ENCODE data around the gene SCAF1. TPM values are rescaled to one million over a fixed set of nuclear protein-coding genes. Genes with fewer than 3 reads are reported as not detected.

The SCAF1 gene
- total and polyA plus RNA-seq, 9 of the 15 experiments (the other 6 are each of a cell fraction or from before 2014, with no cell fraction given), result 0.20 to 79.0 (median 4.9) TPM

- TF ChIP-seq, protein P1, sequence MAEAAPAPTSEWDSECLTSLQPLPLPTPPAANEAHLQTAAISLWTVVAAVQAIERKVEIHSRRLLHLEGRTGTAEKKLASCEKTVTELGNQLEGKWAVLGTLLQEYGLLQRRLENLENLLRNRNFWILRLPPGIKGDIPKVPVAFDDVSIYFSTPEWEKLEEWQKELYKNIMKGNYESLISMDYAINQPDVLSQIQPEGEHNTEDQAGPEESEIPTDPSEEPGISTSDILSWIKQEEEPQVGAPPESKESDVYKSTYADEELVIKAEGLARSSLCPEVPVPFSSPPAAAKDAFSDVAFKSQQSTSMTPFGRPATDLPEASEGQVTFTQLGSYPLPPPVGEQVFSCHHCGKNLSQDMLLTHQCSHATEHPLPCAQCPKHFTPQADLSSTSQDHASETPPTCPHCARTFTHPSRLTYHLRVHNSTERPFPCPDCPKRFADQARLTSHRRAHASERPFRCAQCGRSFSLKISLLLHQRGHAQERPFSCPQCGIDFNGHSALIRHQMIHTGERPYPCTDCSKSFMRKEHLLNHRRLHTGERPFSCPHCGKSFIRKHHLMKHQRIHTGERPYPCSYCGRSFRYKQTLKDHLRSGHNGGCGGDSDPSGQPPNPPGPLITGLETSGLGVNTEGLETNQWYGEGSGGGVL (CRISPR knock-in tag; IDR thresholded peaks at IDR 0.05), result no peak
- no peak for TF ChIP-seq MTA1 (IDR thresholded peaks at IDR 0.05; ENCODE audit: borderline replicate concordance)
- no peak for TF ChIP-seq ZNF695 (CRISPR knock-in tag; IDR thresholded peaks at IDR 0.05)
- TF ChIP-seq BACH1 (tag; IDR thresholded peaks at IDR 0.05), result no peak
- TF ChIP-seq, protein P2, sequence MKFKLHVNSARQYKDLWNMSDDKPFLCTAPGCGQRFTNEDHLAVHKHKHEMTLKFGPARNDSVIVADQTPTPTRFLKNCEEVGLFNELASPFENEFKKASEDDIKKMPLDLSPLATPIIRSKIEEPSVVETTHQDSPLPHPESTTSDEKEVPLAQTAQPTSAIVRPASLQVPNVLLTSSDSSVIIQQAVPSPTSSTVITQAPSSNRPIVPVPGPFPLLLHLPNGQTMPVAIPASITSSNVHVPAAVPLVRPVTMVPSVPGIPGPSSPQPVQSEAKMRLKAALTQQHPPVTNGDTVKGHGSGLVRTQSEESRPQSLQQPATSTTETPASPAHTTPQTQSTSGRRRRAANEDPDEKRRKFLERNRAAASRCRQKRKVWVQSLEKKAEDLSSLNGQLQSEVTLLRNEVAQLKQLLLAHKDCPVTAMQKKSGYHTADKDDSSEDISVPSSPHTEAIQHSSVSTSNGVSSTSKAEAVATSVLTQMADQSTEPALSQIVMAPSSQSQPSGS (CRISPR knock-in tag; IDR thresholded peaks at IDR 0.05), result no peak
- TF ChIP-seq ZNF778 (CRISPR knock-in tag; IDR thresholded peaks at IDR 0.05), result no peak
- no peak for TF ChIP-seq SMARCA4 (IDR thresholded peaks at IDR 0.05)
- no peak for TF ChIP-seq STAG1 (CRISPR knock-in tag; IDR thresholded peaks at IDR 0.05; ENCODE audit: borderline replicate concordance)
- no peak for TF ChIP-seq ZNF668 (CRISPR knock-in tag; IDR thresholded peaks at IDR 0.05)
- TF ChIP-seq PCBP2 (IDR thresholded peaks at IDR 0.05; ENCODE audit: low read depth, low read length, poor library complexity, severe bottlenecking), result no peak
- no peak for TF ChIP-seq POLR2H (tag; IDR thresholded peaks at IDR 0.05; ENCODE audit: low read depth)
- no peak for TF ChIP-seq ZNF740 (CRISPR knock-in tag; IDR thresholded peaks at IDR 0.05)
- no peak for TF ChIP-seq ZNF740 (tag; IDR thresholded peaks at IDR 0.05)
- no peak for TF ChIP-seq L3MBTL2 (IDR thresholded peaks at IDR 0.05)
- no peak for TF ChIP-seq PHB (CRISPR knock-in tag; IDR thresholded peaks at IDR 0.05)
- TF ChIP-seq, protein P3, sequence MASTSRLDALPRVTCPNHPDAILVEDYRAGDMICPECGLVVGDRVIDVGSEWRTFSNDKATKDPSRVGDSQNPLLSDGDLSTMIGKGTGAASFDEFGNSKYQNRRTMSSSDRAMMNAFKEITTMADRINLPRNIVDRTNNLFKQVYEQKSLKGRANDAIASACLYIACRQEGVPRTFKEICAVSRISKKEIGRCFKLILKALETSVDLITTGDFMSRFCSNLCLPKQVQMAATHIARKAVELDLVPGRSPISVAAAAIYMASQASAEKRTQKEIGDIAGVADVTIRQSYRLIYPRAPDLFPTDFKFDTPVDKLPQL (IDR thresholded peaks at IDR 0.05; ENCODE audit: extremely low read depth, insufficient read length), result no peak
- no peak for TF ChIP-seq ZNF134 (CRISPR knock-in tag; conservative IDR thresholded peaks at IDR 0.05)
- no peak for TF ChIP-seq ZSCAN32 (CRISPR knock-in tag; IDR thresholded peaks at IDR 0.05)
Measured at GRCh38 chr19:49666120-49666444, 24.1 kb downstream of the SCAF1 start (continued).

Data from K562 (cell line).